Effector memory CD8-positive, alpha-beta T cell (primary cell): Measurements from ENCODE around the gene COX6A2.
"Not testable (repeated sequence)": the region's sequence is repeated elsewhere in the genome, so short reads cannot be mapped to it uniquely, and the experiment has no call there.

Experiments used
- ATAC-seq: fragments of 150-1000 bp; cut with Tn5 transposase; replicated peaks from 2 replicates; pipeline ENCODE4 v1.10.0; 2021; ENCODE audit warnings: mild to moderate bottlenecking, moderate library complexity
- DNase-seq, 3 experiments: peaks; one replicate each; pipeline ENCODE4 v3.0.0; 2021
- H3K27ac Mint-ChIP-seq, 2 donors: one replicate each; pipeline ENCODE4 v1.8.0; 2022; ENCODE audit warnings: mild to moderate bottlenecking in 2 of 2, mixed read lengths in 2 of 2, moderate library complexity in 2 of 2
- H3K27me3 Mint-ChIP-seq, 2 donors: one replicate each; pipeline ENCODE4 v1.8.0; 2022; ENCODE audit warnings: mixed read lengths in 2 of 2
- H3K36me3 Mint-ChIP-seq: one replicate; pipeline ENCODE4 v1.8.0; 2022; ENCODE audit warnings: mild to moderate bottlenecking, moderate library complexity, mixed read lengths; ENCODE audit not compliant: insufficient read depth
- H3K4me1 Mint-ChIP-seq, 2 donors: one replicate each; pipeline ENCODE4 v1.8.0; 2022; ENCODE audit warnings: low read depth in 2 of 2, mixed read lengths in 2 of 2
- H3K4me3 Mint-ChIP-seq, 2 donors: one replicate each; pipeline ENCODE4 v1.8.0; 2022; ENCODE audit warnings: mild to moderate bottlenecking in 2 of 2, mixed read lengths in 2 of 2, moderate library complexity in 2 of 2
- H3K9me3 Mint-ChIP-seq, 2 donors: one replicate each; pipeline ENCODE4 v1.8.0; 2022; ENCODE audit warnings: mixed read lengths in 2 of 2

The COX6A2 gene

GRCh38 chr16:31458844-31459686 lies 30.9 kb upstream of the COX6A2 start, which contains the start of gene ARMC5:
Gene ARMC5 (plus strand): TSS chr16:31459501. CDS start chr16:31459525, 24 bp downstream.
- Mint-ChIP-seq H3K4me1 (peaks cover 33 to 39% of the 10 kb centered on the region in 2 donors), H3K4me3 (peak within 1 kb of the TSS; percentile 89 to 91), H3K27me3 (no peaks in the 10 kb centered on the region), H3K27ac (peak within 1 kb of the TSS; percentile 95 to 96), H3K9me3 (no peaks in the 10 kb centered on the region), H3K36me3 (peaks cover 40% of the 10 kb centered on the region)
- peak; percentile 68 for ATAC-seq
- DNase-seq: peak; percentile 92 to 95 (median 94)

DNA sequence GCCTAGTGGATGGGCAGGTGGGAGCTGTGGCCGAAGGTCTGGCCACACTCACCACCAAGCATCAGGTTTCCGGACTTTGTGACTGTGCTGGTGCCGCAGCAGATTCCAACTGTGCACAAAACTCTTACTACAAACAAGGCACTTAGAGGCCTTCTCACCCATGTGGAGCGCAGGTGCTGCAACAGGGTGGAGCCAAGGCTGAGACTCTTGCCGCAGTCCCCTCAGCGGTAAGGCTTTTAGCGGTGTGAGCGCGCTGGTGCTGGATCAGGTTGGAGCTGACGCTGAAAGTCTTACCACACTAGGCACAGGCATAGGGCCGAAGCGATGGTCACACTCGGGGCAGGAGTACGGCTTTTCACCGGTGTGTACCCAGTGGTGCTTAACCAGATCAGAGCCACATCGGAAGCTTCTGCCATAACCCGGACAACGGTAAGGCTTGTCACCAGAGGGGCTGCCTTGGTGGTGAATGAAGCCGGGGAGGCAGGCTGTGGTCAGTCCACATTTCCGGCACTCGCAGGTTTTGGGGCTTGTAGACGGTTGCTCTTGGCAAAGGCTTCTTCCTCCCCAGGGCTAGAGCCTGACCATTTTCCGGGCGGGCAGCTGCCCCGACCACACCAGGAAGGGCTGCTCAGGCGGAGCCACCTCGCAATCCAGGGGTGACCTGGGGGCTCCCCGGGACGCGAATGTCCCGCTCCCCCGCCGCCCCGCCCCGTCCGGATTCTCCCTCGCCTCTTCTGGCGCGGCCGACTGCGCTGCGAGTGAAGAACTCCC lies 30.1 kb upstream of the COX6A2 start:
- Mint-ChIP-seq H3K27me3 (no peaks in the 10 kb centered on the region), H3K27ac (peak overlapping the region; percentile 95 to 96), H3K4me3 (peak overlapping the region; percentile 89 to 91), H3K4me1 (peaks cover 37 to 43% of the 10 kb centered on the region in 2 donors), H3K36me3 (peaks cover 36% of the 10 kb centered on the region), H3K9me3 (no peaks in the 10 kb centered on the region)
- DNase-seq (peak; percentile 65 to 71 (median 69)), ATAC-seq (peak; percentile 30)

- peak overlapping the region in 1 of 2 donors; percentile 73 for H3K27ac Mint-ChIP-seq
- DNase-seq (no peak), ATAC-seq (no peak)
- peaks cover 25% of the 10 kb centered on the region for H3K36me3 Mint-ChIP-seq
- H3K27me3 Mint-ChIP-seq: no peaks in the 10 kb centered on the region
- peaks cover 37 to 43% of the 10 kb centered on the region in 2 donors for H3K4me1 Mint-ChIP-seq
- H3K4me3 Mint-ChIP-seq: peak overlapping the region in 1 of 2 donors; percentile 89
- no peaks in the 10 kb centered on the region for H3K9me3 Mint-ChIP-seq
Observed at GRCh38 chr16:31456988-31457360, 28.8 kb upstream of the COX6A2 start.

DNA sequence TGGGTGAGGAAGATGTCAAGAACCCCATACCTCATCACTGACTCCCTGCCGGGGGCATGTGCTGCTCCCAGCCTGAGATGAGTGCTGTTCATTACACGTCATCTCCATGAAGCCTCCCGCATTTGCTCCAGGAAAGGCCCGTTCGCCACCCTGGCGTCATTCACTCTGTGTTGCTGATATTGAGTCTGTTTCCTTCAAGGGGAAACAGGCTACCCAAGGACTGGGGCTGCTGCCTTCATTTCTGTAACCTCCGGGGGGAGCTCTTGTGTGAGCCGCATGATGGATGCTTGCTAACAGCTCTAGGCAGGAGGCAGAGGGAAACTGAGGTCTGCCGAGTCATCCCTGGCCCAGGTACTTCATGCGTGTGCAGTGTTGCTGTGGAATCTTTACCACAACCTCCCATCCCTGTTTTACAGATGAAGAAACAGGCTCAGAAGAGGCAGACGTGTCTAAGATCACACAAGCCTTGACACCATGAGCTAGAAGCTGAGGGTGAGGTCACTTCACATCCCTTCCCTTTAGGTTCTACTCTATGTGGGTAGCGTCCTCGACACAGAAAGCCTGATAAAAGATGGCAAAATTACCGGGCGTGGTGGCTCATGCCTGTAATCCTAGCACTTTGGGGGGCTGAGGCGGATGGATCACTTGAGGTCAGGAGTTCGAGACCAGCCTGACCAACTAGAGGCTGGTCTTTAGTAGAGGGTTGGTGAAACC lies 27.6 kb upstream of the COX6A2 start:
- Mint-ChIP-seq H3K36me3 (peaks cover 25% of the 10 kb centered on the region), H3K27ac (peak overlapping the region; percentile 72 to 73), H3K4me1 (peaks cover 40 to 43% of the 10 kb centered on the region in 2 donors)

DNA sequence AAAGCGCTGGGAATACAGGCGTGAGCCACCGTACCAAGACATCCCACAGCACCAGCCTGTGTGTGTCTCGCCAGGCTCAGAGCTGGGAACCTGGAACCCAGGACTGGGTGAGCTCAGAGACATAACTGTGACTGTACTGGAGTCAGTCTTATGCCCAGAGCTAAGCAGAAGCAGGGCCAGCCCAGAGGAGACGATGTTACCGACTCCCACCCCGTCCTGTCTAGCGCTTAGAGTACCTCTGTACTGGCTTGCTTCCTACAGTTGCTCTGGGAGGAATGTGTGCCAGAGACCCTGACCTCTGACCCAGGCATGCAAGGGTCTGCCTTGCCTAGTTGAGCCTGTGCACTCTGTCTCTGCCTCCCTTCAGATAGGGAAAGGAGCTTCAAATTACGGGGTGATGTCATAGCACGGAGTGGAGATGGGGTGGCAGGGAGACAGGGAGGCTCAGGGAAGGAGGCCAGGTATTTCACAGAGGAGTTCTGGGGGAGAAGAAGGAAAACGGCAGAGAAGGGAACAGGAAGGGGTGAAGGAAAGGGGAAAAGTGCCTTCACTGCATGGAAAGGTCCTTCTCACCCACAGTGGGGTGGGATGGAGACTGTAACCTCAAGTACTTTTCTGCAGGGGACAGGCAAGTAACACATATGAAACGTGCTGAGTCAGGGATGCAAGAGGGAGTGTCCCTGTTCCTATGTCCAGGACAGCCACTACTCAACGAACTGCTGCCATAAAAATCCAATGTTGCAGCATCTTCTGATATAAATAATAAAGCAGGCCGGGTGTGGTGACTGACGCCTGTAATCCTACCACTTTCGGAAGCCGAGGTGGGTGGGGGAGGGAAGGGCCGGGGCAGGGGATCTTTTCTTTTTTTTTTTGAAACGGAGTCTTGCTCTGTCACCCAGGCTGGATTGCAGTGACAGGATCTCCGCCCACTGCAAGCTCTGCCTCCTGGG lies 25.4 kb upstream of the COX6A2 start:
- Mint-ChIP-seq H3K36me3 (peaks cover 14% of the 10 kb centered on the region), H3K27me3 (no peaks in the 10 kb centered on the region), H3K27ac (no peak overlapping the region), H3K9me3 (no peaks in the 10 kb centered on the region), H3K4me1 (peaks cover 33 to 35% of the 10 kb centered on the region in 2 donors), H3K4me3 (no peak overlapping the region)
- ATAC-seq (no peak), DNase-seq (no peak)

More for the DNA sequence above, 27.6 kb upstream of the COX6A2 start:
- Mint-ChIP-seq H3K4me3 (peak overlapping the region; percentile 34 to 53), H3K9me3 (no peaks in the 10 kb centered on the region), H3K27me3 (no peaks in the 10 kb centered on the region)
- ATAC-seq: no peak
- DNase-seq: peak in 1 of 3 experiments; percentile 23

DNA sequence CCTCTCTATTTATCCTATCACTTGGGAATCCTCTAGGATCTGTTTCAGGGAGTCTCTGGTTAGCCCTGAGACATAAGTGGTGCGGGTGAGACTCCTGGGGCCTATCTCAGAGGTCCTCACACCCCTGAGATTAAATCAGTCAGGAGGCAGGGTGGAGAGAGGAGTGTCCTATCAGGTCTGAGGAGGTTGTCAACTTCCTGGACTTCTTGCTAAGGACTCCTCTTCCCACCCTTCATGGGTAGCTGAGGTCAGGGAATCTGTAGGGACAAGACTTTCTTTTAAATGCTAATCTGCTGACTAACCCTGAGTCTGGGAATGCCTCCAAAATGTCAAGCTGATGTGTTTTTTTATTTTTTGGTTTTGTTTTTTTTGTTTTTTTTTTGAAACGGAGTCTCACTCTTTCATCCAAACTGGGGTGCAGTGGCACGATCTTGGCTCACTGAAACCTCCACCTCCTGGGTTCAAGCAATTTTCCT lies 24.5 kb upstream of the COX6A2 start:
- Mint-ChIP-seq H3K9me3 (no peaks in the 10 kb centered on the region), H3K27me3 (no peaks in the 10 kb centered on the region), H3K36me3 (peaks cover 6% of the 10 kb centered on the region), H3K4me3 (no peak overlapping the region), H3K27ac (peak overlapping the region; percentile 49 to 84), H3K4me1 (peaks cover 26 to 29% of the 10 kb centered on the region in 2 donors)
- DNase-seq (no peak), ATAC-seq (no peak)

GRCh38 chr16:31451681-31452351 lies 23.7 kb upstream of the COX6A2 start:
- no peak for ATAC-seq
- DNase-seq: no peak

DNA sequence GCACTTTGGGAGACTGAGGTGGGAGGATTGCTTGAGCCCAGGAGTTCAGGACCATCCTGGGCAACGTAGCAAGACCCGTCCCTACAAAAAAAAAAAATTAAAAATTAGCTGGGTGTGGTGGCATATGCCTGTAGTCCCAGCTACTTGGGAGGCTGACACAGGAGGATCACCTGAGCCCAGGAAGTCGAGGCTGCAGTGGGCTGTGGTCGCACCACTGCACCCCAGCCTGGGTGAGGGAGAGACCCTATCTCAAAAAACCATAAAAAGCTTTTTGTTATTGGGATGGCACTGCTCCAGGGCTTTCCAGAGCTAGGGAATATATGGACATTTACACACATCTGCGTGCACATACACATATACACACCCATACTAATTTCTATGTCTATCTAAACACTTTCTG lies 23.0 kb upstream of the COX6A2 start:
- DNase-seq (no peak), ATAC-seq (no peak)
- peaks cover 20 to 25% of the 10 kb centered on the region in 2 donors for H3K4me1 Mint-ChIP-seq
- H3K4me3 Mint-ChIP-seq: no peak overlapping the region
- peak overlapping the region in 1 of 2 donors; percentile 65 for H3K27ac Mint-ChIP-seq
- H3K36me3 Mint-ChIP-seq: peaks cover 6% of the 10 kb centered on the region
- no peaks in the 10 kb centered on the region for H3K9me3 Mint-ChIP-seq
- H3K27me3 Mint-ChIP-seq: no peaks in the 10 kb centered on the region

More at GRCh38 chr16:31451681-31452351, 23.7 kb upstream of the COX6A2 start:
- Mint-ChIP-seq H3K27me3 (no peaks in the 10 kb centered on the region), H3K9me3 (no peaks in the 10 kb centered on the region), H3K4me1 (peaks cover 22 to 26% of the 10 kb centered on the region in 2 donors), H3K27ac (peak overlapping the region; percentile 49 to 84), H3K36me3 (peaks cover 6% of the 10 kb centered on the region), H3K4me3 (no peak overlapping the region)

- H3K4me1 Mint-ChIP-seq, H3K9me3 Mint-ChIP-seq, H3K27ac Mint-ChIP-seq, H3K4me3 Mint-ChIP-seq, H3K27me3 Mint-ChIP-seq, DNase-seq, H3K36me3 Mint-ChIP-seq, ATAC-seq: not testable (repeated sequence)
Observed at GRCh38 chr16:31445931-31446330, 17.8 kb upstream of the COX6A2 start.

GRCh38 chr16:31441956-31442355 lies 13.8 kb upstream of the COX6A2 start:
- ATAC-seq: no peak
- DNase-seq: no peak
- H3K36me3 Mint-ChIP-seq: no peaks in the 10 kb centered on the region
- peak overlapping the region in 1 of 2 donors; percentile 55 for H3K27ac Mint-ChIP-seq
- H3K4me3 Mint-ChIP-seq: peak overlapping the region; percentile 57 to 78
- H3K27me3 Mint-ChIP-seq: no peaks in the 10 kb centered on the region
- H3K4me1 Mint-ChIP-seq: peaks cover 15 to 17% of the 10 kb centered on the region in 2 donors
- H3K9me3 Mint-ChIP-seq: no peaks in the 10 kb centered on the region

GRCh38 chr16:31440516-31441184 lies 12.5 kb upstream of the COX6A2 start:
- Mint-ChIP-seq H3K27me3 (no peaks in the 10 kb centered on the region), H3K36me3 (no peaks in the 10 kb centered on the region), H3K4me3 (no peak overlapping the region), H3K4me1 (peaks cover 15 to 17% of the 10 kb centered on the region in 2 donors), H3K9me3 (no peaks in the 10 kb centered on the region), H3K27ac (no peak overlapping the region)
- no peak for ATAC-seq
- no peak for DNase-seq
